Measurements from ENCODE around the gene NLRP6. TPM values are rescaled to one million over a fixed set of nuclear protein-coding genes. Genes with fewer than 3 reads are reported as not detected.

The NLRP6 gene
- total RNA-seq, 1 experiment from 2014 or later: not detected

DNA sequence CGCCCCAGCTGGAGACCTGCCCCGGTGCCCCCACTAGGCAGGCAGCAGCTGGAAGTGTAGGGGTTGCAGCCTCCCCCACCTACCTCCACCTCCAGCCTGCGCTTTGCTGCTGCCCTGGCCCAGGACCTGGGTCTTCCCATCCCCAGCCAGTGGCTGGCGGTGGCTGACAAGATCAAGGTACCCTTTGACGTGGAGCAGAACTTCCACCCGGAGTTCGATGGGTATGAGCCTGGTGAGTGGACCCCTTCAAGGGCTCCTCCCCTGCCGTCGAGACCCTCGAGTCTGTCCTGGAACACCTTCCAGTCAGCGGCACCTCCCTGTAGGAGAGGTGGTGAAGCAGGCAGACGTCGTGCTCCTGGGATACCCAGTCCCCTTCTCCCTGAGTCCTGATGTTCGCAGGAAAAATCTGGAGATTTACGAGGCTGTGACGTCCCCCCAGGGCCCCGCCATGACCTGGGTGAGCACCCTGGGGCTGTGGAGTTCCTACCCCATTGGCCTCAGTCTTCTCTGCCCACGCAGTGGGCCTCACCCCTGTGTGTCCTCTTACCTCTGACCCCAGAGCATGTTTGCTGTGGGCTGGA lies 15.2 kb downstream of the NLRP6 start:
- Histone ChIP-seq H3K23ac (ENCODE audit: insufficient read length, low read depth, low read length) (no peak overlapping the region), H3K9me3 (ENCODE audit: control insufficient read depth, low read depth, low read length) (no peaks in the 10 kb centered on the region), H3K18ac (ENCODE audit: insufficient read length, low read depth, low read length) (no peak overlapping the region), H3K4me2 (ENCODE audit: insufficient read depth, insufficient read length, low read length) (no peak overlapping the region), H3K23me2 (ENCODE audit: insufficient read length, low read depth, low read length, poor library complexity, severe bottlenecking) (peaks cover 5% of the 10 kb centered on the region), H3K79me2 (ENCODE audit: insufficient read depth, low read length) (no peaks in the 10 kb centered on the region), H3K27me3 (ENCODE audit: insufficient read depth, low read length) (no peaks in the 10 kb centered on the region), H3T11ph (ENCODE audit: low read length) (no peak overlapping the region), H2BK12ac (ENCODE audit: insufficient read length, low read depth, low read length) (no peak overlapping the region), H2BK120ac (ENCODE audit: low read depth, low read length, poor library complexity, severe bottlenecking) (no peak overlapping the region), H3K9ac (ENCODE audit: extremely low read depth, insufficient read length, low read length) (no peak overlapping the region), H2AFZ (ENCODE audit: low read length) (no peak overlapping the region), H3K56ac (ENCODE audit: insufficient read length, low read depth, low read length) (no peak overlapping the region), H3K4me1 (ENCODE audit: insufficient read depth, low read length) (no peaks in the 10 kb centered on the region), H4K91ac (ENCODE audit: insufficient read length, low read depth, low read length) (no peak overlapping the region), H4K5ac (ENCODE audit: insufficient read length, low read depth, low read length) (no peak overlapping the region), H2BK15ac (ENCODE audit: low read depth, low read length) (no peak overlapping the region), H3K4ac (ENCODE audit: low read depth, low read length) (no peak overlapping the region), H4K20me1 (ENCODE audit: control insufficient read depth, insufficient read depth, insufficient read length) (no peaks in the 10 kb centered on the region), H2BK5ac (ENCODE audit: insufficient read length, low read length) (no peak overlapping the region), H2BK20ac (ENCODE audit: low read depth, low read length, poor library complexity, severe bottlenecking) (no peak overlapping the region), H2AK5ac (ENCODE audit: insufficient read length, low read length) (no peak overlapping the region), H3K14ac (ENCODE audit: insufficient read depth, low read length) (no peak overlapping the region), H3K79me1 (ENCODE audit: insufficient read depth, low read depth, low read length, poor library complexity, severe bottlenecking) (no peaks in the 10 kb centered on the region), H3K27ac (ENCODE audit: insufficient read length, low read depth, low read length) (no peak overlapping the region), H4K8ac (replicated peaks; ENCODE audit: insufficient read length, low read depth, low read length) (no peak overlapping the region)
- no CpG with 5 or more reads among the region's 18 CpGs for WGBS (ENCODE audit: extremely low coverage, insufficient read length, low lambda C conversion rate)
- H3K4me1 Mint-ChIP-seq: peaks cover 21 to 27% of the 10 kb centered on the region in 2 experiments
- TF ChIP-seq, protein P1, sequence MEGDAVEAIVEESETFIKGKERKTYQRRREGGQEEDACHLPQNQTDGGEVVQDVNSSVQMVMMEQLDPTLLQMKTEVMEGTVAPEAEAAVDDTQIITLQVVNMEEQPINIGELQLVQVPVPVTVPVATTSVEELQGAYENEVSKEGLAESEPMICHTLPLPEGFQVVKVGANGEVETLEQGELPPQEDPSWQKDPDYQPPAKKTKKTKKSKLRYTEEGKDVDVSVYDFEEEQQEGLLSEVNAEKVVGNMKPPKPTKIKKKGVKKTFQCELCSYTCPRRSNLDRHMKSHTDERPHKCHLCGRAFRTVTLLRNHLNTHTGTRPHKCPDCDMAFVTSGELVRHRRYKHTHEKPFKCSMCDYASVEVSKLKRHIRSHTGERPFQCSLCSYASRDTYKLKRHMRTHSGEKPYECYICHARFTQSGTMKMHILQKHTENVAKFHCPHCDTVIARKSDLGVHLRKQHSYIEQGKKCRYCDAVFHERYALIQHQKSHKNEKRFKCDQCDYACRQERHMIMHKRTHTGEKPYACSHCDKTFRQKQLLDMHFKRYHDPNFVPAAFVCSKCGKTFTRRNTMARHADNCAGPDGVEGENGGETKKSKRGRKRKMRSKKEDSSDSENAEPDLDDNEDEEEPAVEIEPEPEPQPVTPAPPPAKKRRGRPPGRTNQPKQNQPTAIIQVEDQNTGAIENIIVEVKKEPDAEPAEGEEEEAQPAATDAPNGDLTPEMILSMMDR (conservative IDR thresholded peaks at IDR 0.05): no peak
- DNase-seq: no peak
- peaks cover under 1% of the 10 kb centered on the region; the same call in 1 of the 2 replicates for H3K27me3 Mint-ChIP-seq (ENCODE audit: low read depth)
- H3K36me3 Mint-ChIP-seq (ENCODE audit: insufficient read depth in 1 of 3, low read depth in 3 of 3): peaks cover 19 to 40% (median 23%) of the 10 kb centered on the region in 3 experiments
- H3K27ac Mint-ChIP-seq: no peak overlapping the region
- H3K9me3 Mint-ChIP-seq: no peaks in the 10 kb centered on the region
- no peak overlapping the region for H3K4me3 Mint-ChIP-seq

Measured in H9 (cell line).